ENCODE measurements around the gene FAM78B. TPM values are rescaled to one million over a fixed set of nuclear protein-coding genes. Genes with fewer than 3 reads are reported as not detected.

Gene FAM78B
- total and polyA plus RNA-seq, 2 donors (not counting 3 experiments of a cell fraction or from before 2014, with no cell fraction given), result 0.10 TPM; not detected in 1

- ChIA-PET CTCF (no interaction called here), POLR2A (no interaction called here)
- Histone ChIP-seq H4K20me1 (replicated peaks; ENCODE audit: control insufficient read depth, extremely low read depth, insufficient read depth, low read length) (no peaks in the 10 kb centered on the region), H3K27me3 (ENCODE audit: control insufficient read depth in 2 of 2, insufficient read depth in 2 of 2, low read length in 2 of 2) (no peaks in the 10 kb centered on the region), H3K79me2 (ENCODE audit: control insufficient read depth, insufficient read depth, low read length) (no peaks in the 10 kb centered on the region), H3K9me1 (replicated peaks; ENCODE audit: control insufficient read depth, extremely low read depth, insufficient read depth, low read length) (no peaks in the 10 kb centered on the region), H3K4me2 (ENCODE audit: insufficient read depth, low read length) (no peak overlapping the region), H3K4me1 (ENCODE audit: control insufficient read depth, extremely low read depth, insufficient read depth, low read length) (no peaks in the 10 kb centered on the region), H3K27ac (ENCODE audit: insufficient read depth, low read depth, low read length) (no peak overlapping the region), H3K9ac (replicated peaks; ENCODE audit: extremely low read depth, insufficient read depth, low read length) (no peak overlapping the region), H3K36me3 (ENCODE audit: control insufficient read depth in 2 of 2, extremely low read depth in 1 of 2, insufficient read depth in 2 of 2, low read length in 2 of 2) (no peaks in the 10 kb centered on the region), H3K9me3 (replicated peaks; ENCODE audit: control insufficient read depth, insufficient read depth, low read length) (no peaks in the 10 kb centered on the region), H2AFZ (ENCODE audit: low read depth, low read length) (no peak overlapping the region), H3K4me3 (replicated peaks in 1 of 3; ENCODE audit: insufficient read depth in 1 of 3, low read depth in 1 of 3, low read length in 3 of 3) (no peak overlapping the region)
- BruUV-seq (replicated peaks), result no TSS peak
- dilution Hi-C loops (cut with MboI; ENCODE audit: extremely low pct_ligation_motif_present, low sequenced_read_pairs) (no loop called here), intact Hi-C loops (cut with micrococcal nuclease) (no loop called here)
- FAIRE-seq (no peak), DNase-seq (ENCODE audit: low read depth, low spot score) (no peak)
- TF ChIP-seq EZH2 (IDR thresholded peaks at IDR 0.05; ENCODE audit: borderline replicate concordance, low read depth, low read length, severe bottlenecking), result no peak
- no peak for TF ChIP-seq CTCF (IDR thresholded peaks at IDR 0.05; ENCODE audit: extremely low read depth in 1 of 2, insufficient read depth in 1 of 2, low read depth in 1 of 2, low read length in 2 of 2)
- no peak for TF ChIP-seq FOS (IDR thresholded peaks at IDR 0.05; ENCODE audit: borderline replicate concordance, insufficient read depth, low read length)
- no peak for TF ChIP-seq POLR2AphosphoS5 (IDR thresholded peaks at IDR 0.05; ENCODE audit: insufficient read depth, low read depth, low read length)
- no peak for TF ChIP-seq GATA2 (IDR thresholded peaks at IDR 0.05; ENCODE audit: insufficient read depth, insufficient read length, low read depth, low read length)
- no peak for TF ChIP-seq JUN (IDR thresholded peaks at IDR 0.05; ENCODE audit: borderline replicate concordance, insufficient read depth, insufficient read length, low read depth)
- no peak for TF ChIP-seq MYC (IDR thresholded peaks at IDR 0.05; ENCODE audit: low read depth, low read length)
- TF ChIP-seq MAX (IDR thresholded peaks at IDR 0.05; ENCODE audit: insufficient read depth, insufficient read length), result no peak
- no peak for TF ChIP-seq POLR2A (IDR thresholded peaks at IDR 0.05; ENCODE audit: low read depth, low read length)
Measured at GRCh38 chr1:166128195-166128594, 38.6 kb downstream of the FAM78B start.
